ENCODE measurements around the gene TASP1. TPM values are rescaled to one million over a fixed set of nuclear protein-coding genes. Genes with fewer than 3 reads are reported as not detected.

The TASP1 gene
- total RNA-seq, 2 donors from 2014 or later, result 16.5 to 51.8 TPM

DNA sequence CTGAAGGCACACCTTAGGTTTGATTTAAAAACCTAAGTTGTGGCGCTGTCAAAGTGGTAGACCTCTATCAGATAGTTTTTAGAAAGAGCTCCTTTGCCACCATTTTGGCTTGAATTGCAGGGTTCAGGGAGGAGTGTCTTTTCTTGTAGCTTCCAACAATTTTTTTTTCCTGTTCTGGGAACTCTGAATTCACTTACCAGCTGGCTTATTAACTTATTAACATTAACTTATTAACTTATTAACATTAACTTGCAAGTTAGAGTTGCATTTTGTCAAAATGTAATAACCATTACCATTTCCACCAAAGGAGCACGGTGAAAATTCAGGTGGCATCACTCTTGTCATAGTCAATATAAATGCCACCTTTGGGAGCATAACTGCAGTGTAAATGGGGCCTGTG, 235.7 kb downstream of the TASP1 start:
- Histone ChIP-seq H3K9me3 (no peaks in the 10 kb centered on the region), H3K36me3 (no peaks in the 10 kb centered on the region), H3K4me1 (ENCODE audit: control insufficient read depth in 1 of 2, low read depth in 2 of 2) (no peaks in the 10 kb centered on the region), H3K4me3 (no peak overlapping the region), H3K27me3 (replicated peaks; ENCODE audit: insufficient read depth) (no peaks in the 10 kb centered on the region), H3K27ac (no peak overlapping the region)
- TF ChIP-seq, protein P1, sequence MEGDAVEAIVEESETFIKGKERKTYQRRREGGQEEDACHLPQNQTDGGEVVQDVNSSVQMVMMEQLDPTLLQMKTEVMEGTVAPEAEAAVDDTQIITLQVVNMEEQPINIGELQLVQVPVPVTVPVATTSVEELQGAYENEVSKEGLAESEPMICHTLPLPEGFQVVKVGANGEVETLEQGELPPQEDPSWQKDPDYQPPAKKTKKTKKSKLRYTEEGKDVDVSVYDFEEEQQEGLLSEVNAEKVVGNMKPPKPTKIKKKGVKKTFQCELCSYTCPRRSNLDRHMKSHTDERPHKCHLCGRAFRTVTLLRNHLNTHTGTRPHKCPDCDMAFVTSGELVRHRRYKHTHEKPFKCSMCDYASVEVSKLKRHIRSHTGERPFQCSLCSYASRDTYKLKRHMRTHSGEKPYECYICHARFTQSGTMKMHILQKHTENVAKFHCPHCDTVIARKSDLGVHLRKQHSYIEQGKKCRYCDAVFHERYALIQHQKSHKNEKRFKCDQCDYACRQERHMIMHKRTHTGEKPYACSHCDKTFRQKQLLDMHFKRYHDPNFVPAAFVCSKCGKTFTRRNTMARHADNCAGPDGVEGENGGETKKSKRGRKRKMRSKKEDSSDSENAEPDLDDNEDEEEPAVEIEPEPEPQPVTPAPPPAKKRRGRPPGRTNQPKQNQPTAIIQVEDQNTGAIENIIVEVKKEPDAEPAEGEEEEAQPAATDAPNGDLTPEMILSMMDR (IDR thresholded peaks at IDR 0.05), result no peak
- ATAC-seq (ENCODE audit: insufficient number of reproducible peaks, low FRiP score, low read depth) (no peak), DNase-seq (ENCODE audit: low spot score) (no peak)

DNA sequence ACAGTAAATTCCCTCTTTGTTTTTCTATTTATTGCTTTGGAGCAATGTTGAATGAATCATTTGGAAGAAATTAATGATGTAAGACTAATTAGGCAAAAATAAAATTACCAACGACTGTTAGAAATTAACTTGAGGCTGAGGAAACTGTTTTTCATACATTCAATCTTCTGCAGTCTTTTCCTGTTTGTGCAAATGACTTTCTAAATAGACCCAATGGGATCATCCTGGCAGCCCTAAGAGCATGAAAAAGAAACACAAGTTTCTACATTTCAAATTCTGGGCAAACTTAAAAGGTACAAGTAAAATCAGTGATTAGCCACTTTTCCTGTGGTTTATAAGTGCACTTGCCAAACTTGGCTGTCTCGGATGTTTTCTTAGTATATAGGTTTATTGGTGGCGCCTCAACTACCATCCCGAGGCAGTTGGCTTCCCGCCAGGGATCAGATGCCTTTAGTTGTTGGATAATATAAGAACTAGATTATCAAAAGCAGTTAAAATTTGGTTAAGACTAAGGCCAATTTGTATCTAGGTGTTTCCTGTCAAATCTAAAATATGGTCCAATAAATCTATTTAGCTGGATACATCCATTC, 236.5 kb downstream of the TASP1 start:
- ATAC-seq (ENCODE audit: insufficient number of reproducible peaks, low FRiP score, low read depth) (no peak), DNase-seq (ENCODE audit: low spot score) (no peak)
- Histone ChIP-seq H3K4me1 (ENCODE audit: control insufficient read depth in 1 of 2, low read depth in 2 of 2) (no peaks in the 10 kb centered on the region), H3K4me3 (no peak overlapping the region), H3K9me3 (no peaks in the 10 kb centered on the region), H3K36me3 (no peaks in the 10 kb centered on the region), H3K27me3 (replicated peaks; ENCODE audit: insufficient read depth) (no peaks in the 10 kb centered on the region), H3K27ac (no peak overlapping the region)
- TF ChIP-seq, protein P1 (IDR thresholded peaks at IDR 0.05), result no peak

DNA sequence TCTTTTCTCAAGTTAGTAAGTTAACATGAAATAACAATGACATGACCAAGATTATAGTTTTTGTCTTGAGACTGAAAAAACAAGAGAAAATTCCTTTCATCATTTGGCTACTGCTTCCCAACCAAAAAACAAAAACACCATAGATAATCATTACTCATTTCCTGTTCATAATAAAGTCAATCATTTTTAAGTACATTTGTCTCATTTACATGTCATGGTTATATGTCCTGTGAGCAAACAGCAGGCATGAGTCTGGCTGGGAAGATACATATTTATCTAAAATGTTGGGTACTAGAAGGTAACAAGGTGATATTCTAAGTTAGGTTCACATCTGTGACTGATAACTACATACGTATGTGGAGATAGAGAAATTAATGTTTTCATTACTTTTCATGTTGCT, 237.1 kb downstream of the TASP1 start:
- Histone ChIP-seq H3K27me3 (replicated peaks; ENCODE audit: insufficient read depth) (no peaks in the 10 kb centered on the region), H3K27ac (no peak overlapping the region), H3K36me3 (no peaks in the 10 kb centered on the region), H3K9me3 (no peaks in the 10 kb centered on the region), H3K4me3 (no peak overlapping the region), H3K4me1 (ENCODE audit: control insufficient read depth in 1 of 2, low read depth in 2 of 2) (no peaks in the 10 kb centered on the region)
- ATAC-seq (ENCODE audit: insufficient number of reproducible peaks, low FRiP score, low read depth) (no peak), DNase-seq (ENCODE audit: low spot score) (no peak)
- TF ChIP-seq, protein P1 (IDR thresholded peaks at IDR 0.05), result no peak

DNA sequence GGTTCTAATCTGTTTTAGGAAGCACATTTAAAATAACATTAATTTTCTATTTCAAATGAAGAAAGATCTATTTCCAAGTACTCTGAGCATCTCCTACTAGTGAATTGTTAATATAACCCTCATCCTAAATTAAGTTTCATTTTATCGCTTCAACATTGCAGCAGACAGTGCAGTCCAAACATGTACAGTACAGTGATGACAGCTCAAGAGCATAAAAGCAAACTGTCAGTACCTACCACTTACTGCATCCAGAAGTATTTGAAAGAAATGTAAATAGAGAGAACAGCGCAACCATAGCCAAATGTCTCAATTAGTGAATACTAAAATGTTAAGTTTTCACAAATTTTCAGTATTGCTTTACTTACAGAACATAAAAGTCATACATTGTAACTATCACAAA, 238.3 kb downstream of the TASP1 start:
- DNase-seq (ENCODE audit: low spot score) (no peak), ATAC-seq (ENCODE audit: insufficient number of reproducible peaks, low FRiP score, low read depth) (no peak)
- TF ChIP-seq, protein P1 (IDR thresholded peaks at IDR 0.05), result no peak
- no peaks in the 10 kb centered on the region for H3K27me3 ChIP-seq (replicated peaks; ENCODE audit: insufficient read depth)
- H3K4me3 ChIP-seq, result no peak overlapping the region
- H3K27ac ChIP-seq, result no peak overlapping the region
- no peaks in the 10 kb centered on the region for H3K4me1 ChIP-seq (ENCODE audit: control insufficient read depth in 1 of 2, low read depth in 2 of 2)
- H3K9me3 ChIP-seq, result no peaks in the 10 kb centered on the region
- no peaks in the 10 kb centered on the region for H3K36me3 ChIP-seq

DNA sequence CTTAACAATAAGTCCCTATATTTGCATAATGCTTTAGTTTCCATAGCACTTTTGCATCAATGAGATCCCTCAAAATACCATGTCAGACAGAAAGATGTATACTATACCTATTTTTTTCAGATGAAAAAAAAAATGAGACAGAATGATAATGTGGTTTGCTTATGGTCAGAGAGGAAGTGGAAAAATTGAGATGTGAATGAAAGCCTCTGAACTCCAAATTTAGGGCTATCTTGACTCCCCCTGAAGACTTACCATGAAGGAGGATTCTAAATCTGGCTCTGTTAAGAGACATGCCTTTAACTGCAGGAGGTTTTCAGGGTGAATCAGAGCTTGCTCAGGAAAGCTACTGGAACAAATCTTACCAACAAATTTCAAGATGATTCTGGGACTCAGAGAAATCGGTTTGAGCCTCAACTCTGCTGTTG, 241.4 kb downstream of the TASP1 start:
- no peak overlapping the region for H3K27ac ChIP-seq
- no peaks in the 10 kb centered on the region for H3K27me3 ChIP-seq (replicated peaks; ENCODE audit: insufficient read depth)
- H3K4me3 ChIP-seq, result no peak overlapping the region
- ATAC-seq (ENCODE audit: insufficient number of reproducible peaks, low FRiP score, low read depth) (no peak), DNase-seq (ENCODE audit: low spot score) (no peak)
- TF ChIP-seq, protein P1 (IDR thresholded peaks at IDR 0.05), result no peak
- no peaks in the 10 kb centered on the region for H3K9me3 ChIP-seq
- no peaks in the 10 kb centered on the region for H3K4me1 ChIP-seq (ENCODE audit: control insufficient read depth in 1 of 2, low read depth in 2 of 2)
- no peaks in the 10 kb centered on the region for H3K36me3 ChIP-seq
